Activated naive CD8-positive, alpha-beta T cell treated with anti-CD3 and anti-CD28 coated beads for 36 hours (primary cell): ENCODE results near the gene LIPM. TPM values are rescaled to one million over a fixed set of nuclear protein-coding genes. Genes with fewer than 3 reads are reported as not detected.
"Not testable (repeated sequence)": the region's sequence is repeated elsewhere in the genome, so short reads cannot be mapped to it uniquely, and the experiment has no call there.

Source experiments
- DNase-seq: peaks from one replicate; pipeline ENCODE4 v3.0.0; 2021
- H3K27ac Mint-ChIP-seq: one replicate; pipeline ENCODE4 v1.8.0; 2022; ENCODE audit warnings: mild to moderate bottlenecking, moderate library complexity, mixed read lengths
- H3K27me3 Mint-ChIP-seq: one replicate; pipeline ENCODE4 v1.8.0; 2022; ENCODE audit warnings: mild to moderate bottlenecking, mixed read lengths
- H3K36me3 Mint-ChIP-seq: one replicate; pipeline ENCODE4 v1.8.0; 2021; ENCODE audit warnings: mild to moderate bottlenecking, mixed read lengths
- H3K4me1 Mint-ChIP-seq: one replicate; pipeline ENCODE4 v1.8.0; 2021; ENCODE audit warnings: mixed read lengths
- H3K4me3 Mint-ChIP-seq: one replicate; pipeline ENCODE4 v1.8.0; 2022; ENCODE audit warnings: mild to moderate bottlenecking, moderate library complexity, mixed read lengths
- H3K9me3 Mint-ChIP-seq: one replicate; pipeline ENCODE4 v1.8.0; 2022; ENCODE audit warnings: mixed read lengths
- total RNA-seq, 2 experiments: library from RNA; stranded (reverse); gene quantifications; one replicate each; pipeline ENCODE4 v1.2.3, GENCODE V29; 2021

The LIPM gene
- total RNA-seq, 2 experiments from 2014 or later: not detected

DNA sequence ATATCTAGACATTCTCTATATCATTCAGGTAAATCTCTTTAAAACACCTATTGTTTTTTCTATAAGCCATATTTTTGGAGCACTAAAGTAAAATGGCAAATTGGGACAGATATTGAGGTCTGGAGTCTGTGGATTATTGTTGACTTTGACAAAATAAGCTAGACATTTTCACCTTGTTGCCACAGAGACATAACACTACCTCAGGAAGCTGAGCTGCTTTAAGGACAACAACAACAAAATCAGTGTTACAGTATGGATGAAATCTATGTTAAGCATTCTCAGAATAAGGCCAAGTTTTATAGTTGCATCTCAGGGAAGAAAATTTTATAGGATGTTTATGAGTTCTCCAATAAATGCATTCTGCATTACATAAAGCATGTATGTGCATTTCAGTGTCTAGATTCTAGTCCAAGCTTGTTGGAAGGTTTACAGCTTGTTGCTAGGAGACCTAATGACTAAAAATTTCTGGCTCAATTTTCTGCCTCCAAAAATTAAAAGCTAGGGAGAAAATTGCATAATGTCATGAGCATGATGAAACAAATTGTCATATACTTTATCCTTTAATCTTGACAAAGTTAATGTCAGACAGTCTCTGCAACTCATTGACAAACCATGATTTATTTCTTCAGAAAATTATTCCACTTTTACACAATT is 18.3 kb downstream of the LIPM start:
- H3K9me3 Mint-ChIP-seq: peaks cover 9% of the 10 kb centered on the region
- no peaks in the 10 kb centered on the region for H3K27me3 Mint-ChIP-seq
- no peak overlapping the region for H3K27ac Mint-ChIP-seq
- DNase-seq: no peak
- H3K4me1 Mint-ChIP-seq: peaks cover 17% of the 10 kb centered on the region
- peaks cover 4% of the 10 kb centered on the region for H3K36me3 Mint-ChIP-seq
- H3K4me3 Mint-ChIP-seq: no peak overlapping the region

DNA sequence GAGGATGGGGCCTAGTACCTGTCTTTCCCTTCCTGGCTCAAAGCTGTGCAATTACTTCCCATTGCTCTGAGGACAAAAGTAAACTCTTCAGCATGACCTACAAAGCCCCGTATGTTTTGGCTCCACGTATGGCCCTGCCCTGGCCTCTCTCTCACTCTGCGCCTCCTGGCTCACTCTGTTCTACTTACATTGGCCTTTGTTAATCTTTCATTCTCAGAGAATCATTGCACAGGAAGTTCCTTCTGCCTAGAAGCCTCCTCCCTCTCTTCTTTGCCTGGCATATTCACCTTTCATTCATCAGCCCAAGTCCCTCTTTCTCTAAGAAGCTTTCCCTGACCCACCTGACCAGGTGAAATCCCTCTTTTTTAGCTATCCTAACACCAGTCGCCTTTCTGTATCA is 23.9 kb downstream of the LIPM start:
- Mint-ChIP-seq H3K4me3 (no peak overlapping the region), H3K36me3 (peaks cover 11% of the 10 kb centered on the region)
- no peak for DNase-seq

DNA sequence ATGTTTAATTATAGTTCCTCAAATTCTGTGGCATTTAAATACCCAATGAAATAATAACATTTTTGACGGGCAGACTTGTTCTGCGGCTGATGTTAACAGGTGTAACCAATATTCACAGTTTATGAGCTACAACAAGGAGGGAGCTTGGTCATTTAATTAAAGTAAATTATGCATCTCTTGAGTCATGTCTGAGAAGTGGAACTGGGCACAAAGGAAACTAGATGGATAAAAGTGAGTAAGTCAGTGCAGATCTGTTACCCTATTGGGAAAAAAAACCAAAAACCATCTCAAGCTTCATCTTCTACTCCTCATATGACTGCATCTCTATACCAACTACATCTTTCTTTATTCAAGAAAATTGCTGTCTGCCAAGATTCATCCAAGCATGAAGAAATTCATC is 25.1 kb downstream of the LIPM start:
- no peak overlapping the region for H3K4me3 Mint-ChIP-seq
- H3K9me3 Mint-ChIP-seq: peaks cover 10% of the 10 kb centered on the region
- H3K27me3 Mint-ChIP-seq: no peaks in the 10 kb centered on the region
- H3K27ac Mint-ChIP-seq: no peak overlapping the region
- peaks cover 11% of the 10 kb centered on the region for H3K36me3 Mint-ChIP-seq
- no peak for DNase-seq
- H3K4me1 Mint-ChIP-seq: peaks cover 50% of the 10 kb centered on the region

More for the DNA sequence above, 23.9 kb downstream of the LIPM start:
- peaks cover 45% of the 10 kb centered on the region for H3K4me1 Mint-ChIP-seq
- peak overlapping the region; percentile 69 for H3K27ac Mint-ChIP-seq
- no peaks in the 10 kb centered on the region for H3K27me3 Mint-ChIP-seq
- H3K9me3 Mint-ChIP-seq: peaks cover 10% of the 10 kb centered on the region

DNA sequence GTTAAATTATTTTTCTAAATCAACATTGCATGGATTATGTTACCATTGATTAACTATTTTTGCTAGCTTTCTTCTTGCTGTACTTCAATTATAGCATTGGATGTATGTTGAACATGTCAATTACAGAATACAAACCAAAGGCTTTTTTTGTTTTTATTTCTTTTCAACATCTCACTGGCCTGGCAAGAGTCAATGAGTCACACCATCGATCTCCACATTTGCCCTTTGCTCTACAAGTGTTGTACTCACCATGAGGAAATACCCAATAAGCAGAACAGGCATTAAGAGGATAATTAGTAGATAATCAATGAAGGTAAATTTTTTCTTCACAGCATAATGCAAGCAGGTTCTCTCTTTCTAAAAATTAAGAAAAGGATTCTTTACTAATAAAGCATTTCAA is 25.8 kb downstream of the LIPM start:
- H3K36me3 Mint-ChIP-seq: peaks cover 11% of the 10 kb centered on the region
- no peaks in the 10 kb centered on the region for H3K27me3 Mint-ChIP-seq
- no peak overlapping the region for H3K27ac Mint-ChIP-seq
- peaks cover 50% of the 10 kb centered on the region for H3K4me1 Mint-ChIP-seq
- DNase-seq: no peak
- H3K9me3 Mint-ChIP-seq: peaks cover 6% of the 10 kb centered on the region
- no peak overlapping the region for H3K4me3 Mint-ChIP-seq

DNA sequence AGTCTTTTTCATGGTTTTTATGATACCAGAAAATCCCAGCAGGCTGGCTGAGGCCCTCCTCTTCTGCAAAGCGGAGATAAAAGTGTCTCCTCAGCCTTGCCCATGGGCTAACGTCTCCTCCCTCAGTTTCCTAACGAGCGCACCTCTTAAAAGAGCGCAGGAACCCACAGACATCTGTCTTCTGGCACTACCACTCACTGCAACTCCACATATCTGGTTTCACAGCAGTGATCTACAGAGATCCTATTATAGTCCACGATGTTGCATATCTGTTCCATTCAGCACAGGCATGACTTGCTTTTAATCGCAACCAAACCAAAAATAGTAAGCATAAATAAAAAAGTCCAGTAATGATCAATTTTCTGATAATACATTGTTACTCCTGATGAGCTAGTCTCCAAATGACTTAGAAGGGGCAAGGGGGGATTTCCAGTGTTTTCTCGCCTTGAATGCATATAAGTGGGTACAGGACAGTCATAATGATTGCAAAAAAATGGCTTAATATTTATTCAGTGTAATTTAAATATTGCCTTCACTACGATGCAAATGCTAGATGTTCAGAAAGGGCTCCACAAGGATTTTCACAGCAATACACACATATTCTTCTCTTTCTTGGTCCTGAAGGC is 28.2 kb downstream of the LIPM start:
- peaks cover 1% of the 10 kb centered on the region for H3K9me3 Mint-ChIP-seq
- no peaks in the 10 kb centered on the region for H3K27me3 Mint-ChIP-seq
- peaks cover 7% of the 10 kb centered on the region for H3K36me3 Mint-ChIP-seq
- no peak overlapping the region for H3K27ac Mint-ChIP-seq
- H3K4me1 Mint-ChIP-seq: peaks cover 43% of the 10 kb centered on the region
- no peak overlapping the region for H3K4me3 Mint-ChIP-seq
- DNase-seq: no peak

DNA sequence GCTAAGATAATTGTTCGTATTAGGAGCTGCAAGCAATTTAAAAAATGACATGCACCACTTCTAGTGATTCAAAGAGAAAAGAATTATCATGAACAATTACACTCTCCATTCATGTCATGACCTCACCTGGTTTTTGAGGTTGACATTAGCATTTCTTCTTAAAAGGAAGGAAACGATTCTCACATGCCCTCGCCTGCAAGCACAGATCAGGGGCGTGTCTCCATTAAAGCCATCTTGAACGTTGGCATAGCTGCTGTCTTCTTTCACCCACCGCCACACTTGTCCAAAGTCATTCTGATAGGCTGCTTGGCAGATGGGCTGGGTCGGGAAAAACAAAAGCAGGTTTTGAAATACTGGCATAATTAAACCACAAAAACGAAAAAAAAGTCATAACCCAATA is 29.2 kb downstream of the LIPM start:
- no peak overlapping the region for H3K27ac Mint-ChIP-seq
- peak; percentile 25 for DNase-seq
- peaks cover 3% of the 10 kb centered on the region for H3K36me3 Mint-ChIP-seq
- peaks cover 34% of the 10 kb centered on the region for H3K4me1 Mint-ChIP-seq
- no peaks in the 10 kb centered on the region for H3K27me3 Mint-ChIP-seq
- H3K9me3 Mint-ChIP-seq: peaks cover under 1% of the 10 kb centered on the region
- no peak overlapping the region for H3K4me3 Mint-ChIP-seq

DNA sequence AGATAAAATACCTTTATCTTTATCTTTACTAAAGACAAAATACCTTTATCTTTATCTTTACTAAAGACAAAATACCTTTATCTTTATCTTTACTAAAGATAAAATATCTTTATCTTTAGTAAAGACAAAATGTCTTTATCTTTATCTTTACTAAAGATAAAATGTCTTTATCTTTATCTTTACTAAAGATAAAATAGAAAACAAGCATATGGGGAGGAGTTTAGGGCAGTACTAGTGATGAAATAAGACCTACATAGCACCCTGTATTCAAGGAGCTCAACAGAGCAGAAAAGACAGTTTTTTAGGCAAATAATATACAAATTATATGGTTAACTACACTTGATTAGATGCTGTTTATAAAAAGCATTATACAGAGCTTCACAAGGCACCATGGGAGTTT is 29.8 kb downstream of the LIPM start:
- DNase-seq: no peak
- Mint-ChIP-seq H3K27ac (no peak overlapping the region), H3K9me3 (no peaks in the 10 kb centered on the region), H3K27me3 (no peaks in the 10 kb centered on the region), H3K36me3 (no peaks in the 10 kb centered on the region), H3K4me1 (peaks cover 33% of the 10 kb centered on the region), H3K4me3 (no peak overlapping the region)

DNA sequence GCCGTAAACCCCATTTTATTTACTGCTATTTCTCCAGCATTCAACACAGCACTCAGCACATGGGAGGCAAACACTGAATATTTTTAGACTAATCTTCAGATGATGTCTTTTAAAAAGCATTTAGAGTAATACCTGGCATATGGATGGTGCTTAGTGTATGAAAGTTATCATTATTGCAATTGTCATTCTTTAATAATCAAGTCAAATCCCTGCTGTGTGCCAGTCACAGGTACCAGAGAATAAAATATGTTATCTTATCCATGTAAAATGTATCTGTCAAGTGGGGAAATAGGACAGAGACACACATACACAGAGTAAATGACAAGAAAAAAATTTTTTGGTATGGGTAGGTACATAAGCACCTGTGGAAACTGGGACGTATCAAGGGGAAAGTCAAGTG is 30.6 kb downstream of the LIPM start:
- Mint-ChIP-seq H3K9me3 (no peaks in the 10 kb centered on the region), H3K36me3 (no peaks in the 10 kb centered on the region), H3K4me3 (no peak overlapping the region), H3K27me3 (no peaks in the 10 kb centered on the region), H3K4me1 (peaks cover 28% of the 10 kb centered on the region), H3K27ac (no peak overlapping the region)
- DNase-seq: no peak

DNA sequence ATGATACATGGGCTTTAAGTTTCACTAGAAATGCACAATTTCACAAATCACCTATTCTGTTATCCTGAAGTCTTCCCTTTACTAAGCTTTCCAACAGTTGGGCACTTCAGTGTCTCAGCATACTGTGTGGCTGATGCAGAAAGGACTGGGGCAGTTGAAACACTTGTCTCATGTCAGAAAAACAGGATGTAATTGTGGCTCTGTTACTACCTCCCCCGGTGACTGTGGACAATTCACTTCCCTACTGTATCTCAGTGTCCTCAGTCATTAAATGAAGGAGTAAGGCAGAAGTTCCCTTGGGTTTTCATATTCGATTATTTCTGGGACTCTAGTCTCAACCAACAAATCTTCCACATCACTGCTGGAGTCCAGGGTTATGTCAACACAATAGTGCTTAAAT is 31.2 kb downstream of the LIPM start:
- H3K4me1 Mint-ChIP-seq: peaks cover 22% of the 10 kb centered on the region
- H3K9me3 Mint-ChIP-seq: no peaks in the 10 kb centered on the region
- H3K4me3 Mint-ChIP-seq: no peak overlapping the region
- H3K27me3 Mint-ChIP-seq: no peaks in the 10 kb centered on the region
- DNase-seq: no peak
- H3K36me3 Mint-ChIP-seq: no peaks in the 10 kb centered on the region
- H3K27ac Mint-ChIP-seq: no peak overlapping the region

DNA sequence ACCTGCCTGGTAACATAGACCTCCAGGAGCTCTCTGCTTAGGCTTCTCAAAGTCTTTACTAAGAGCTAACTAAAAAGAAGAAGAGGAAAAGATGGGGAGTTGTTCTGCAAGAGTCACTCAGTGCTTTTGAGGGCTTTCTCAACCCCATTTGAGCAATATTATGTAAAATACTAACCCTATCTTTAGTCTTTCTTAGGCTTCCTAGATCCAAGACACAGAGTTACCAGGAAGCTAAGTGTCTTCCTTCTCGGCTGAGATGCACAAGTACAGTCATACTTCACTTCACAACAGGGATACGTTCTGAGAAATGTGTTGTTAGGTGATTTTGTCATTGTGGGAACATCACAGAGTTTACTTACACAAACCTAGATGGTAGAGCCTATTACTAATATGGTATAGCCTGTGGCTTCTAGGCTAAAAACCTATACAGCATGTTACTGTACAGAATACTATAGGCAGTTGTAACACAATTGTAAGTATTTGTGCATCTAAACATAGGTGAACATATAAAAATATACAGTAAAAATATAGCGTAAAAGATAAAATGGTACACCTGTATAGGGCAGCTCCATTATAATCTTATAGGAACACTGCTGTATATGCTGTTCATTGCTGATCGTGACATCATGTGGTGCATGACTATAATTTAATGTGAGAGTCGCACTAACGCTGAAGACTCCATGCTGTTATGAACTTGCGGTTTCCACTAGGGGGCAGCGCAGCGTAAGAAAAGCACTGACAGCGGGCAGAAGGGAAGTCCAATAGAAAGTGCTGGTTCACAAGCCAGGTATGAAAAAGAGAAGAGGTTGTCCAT is 32.8 kb downstream of the LIPM start:
- H3K4me3 Mint-ChIP-seq: no peak overlapping the region
- H3K4me1 Mint-ChIP-seq: peaks cover 18% of the 10 kb centered on the region
- no peaks in the 10 kb centered on the region for H3K27me3 Mint-ChIP-seq
- DNase-seq: peak; percentile 80
- no peaks in the 10 kb centered on the region for H3K36me3 Mint-ChIP-seq
- H3K27ac Mint-ChIP-seq: no peak overlapping the region
- no peaks in the 10 kb centered on the region for H3K9me3 Mint-ChIP-seq

DNA sequence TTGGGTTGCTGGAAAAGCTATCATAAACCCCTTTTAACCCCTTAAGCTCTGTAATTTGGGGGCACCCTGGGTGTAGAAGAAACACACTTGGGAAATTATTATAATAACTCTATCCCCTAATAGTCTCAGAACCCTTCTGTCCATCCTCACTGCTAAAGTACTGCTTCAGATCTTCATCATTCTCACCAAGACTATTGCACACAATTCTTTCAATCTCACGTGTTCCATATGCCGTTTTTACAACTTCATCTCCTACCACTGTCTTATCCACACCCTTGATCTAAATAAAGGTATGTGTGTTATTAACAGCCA is 33.3 kb downstream of the LIPM start:
- no peak for DNase-seq
- Mint-ChIP-seq H3K4me3 (no peak overlapping the region), H3K27ac (no peak overlapping the region), H3K36me3 (no peaks in the 10 kb centered on the region), H3K4me1 (peaks cover 16% of the 10 kb centered on the region), H3K9me3 (no peaks in the 10 kb centered on the region), H3K27me3 (no peaks in the 10 kb centered on the region)

DNA sequence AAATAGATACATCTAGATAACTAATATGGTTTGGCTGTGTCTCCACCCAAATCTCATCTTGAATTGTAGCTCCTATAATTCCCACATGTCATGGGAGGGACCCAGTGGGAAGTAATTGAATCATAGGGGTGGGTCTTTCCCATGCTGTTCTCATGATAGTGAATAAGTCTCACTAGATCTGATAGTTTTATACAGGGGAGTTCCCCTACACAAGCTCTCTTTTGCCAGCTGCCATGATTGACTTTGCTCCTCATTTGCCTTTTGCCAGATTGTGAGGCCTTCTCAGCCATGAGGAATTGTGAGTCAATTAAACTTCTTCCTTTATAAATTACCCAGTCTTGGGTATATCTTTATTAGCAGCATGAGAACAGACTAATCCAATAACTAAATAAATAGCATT is 35.1 kb downstream of the LIPM start:
- not testable (repeated sequence) for H3K36me3 Mint-ChIP-seq
- peaks cover 16% of the 10 kb centered on the region for H3K4me1 Mint-ChIP-seq

DNA sequence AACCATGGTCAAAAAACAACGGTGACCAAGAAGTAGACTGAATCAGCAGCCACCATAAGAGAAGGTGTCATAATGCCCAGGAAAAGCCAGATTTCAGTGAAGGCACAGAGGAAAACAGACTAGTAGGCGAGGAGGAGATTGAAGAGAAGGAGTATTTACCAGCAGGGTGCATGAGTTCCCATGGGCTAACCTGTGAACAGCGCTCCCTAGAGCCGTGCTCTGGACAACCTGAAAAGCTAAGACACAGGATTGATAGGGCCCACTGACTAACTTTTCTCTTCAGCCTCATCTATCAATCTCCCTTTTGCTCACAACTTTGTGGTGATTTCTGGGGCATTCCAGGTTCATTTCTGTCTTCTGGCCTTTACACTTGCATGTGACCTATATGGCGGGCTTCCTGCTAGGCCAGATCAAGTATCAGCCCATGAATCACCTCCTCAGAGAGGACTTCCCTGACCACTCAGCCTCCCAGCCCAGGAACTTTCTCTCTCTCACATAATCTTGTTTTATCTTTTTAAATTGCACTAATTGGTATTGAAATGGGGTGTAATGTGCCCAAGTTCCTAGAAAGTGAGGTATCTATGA is 36.3 kb downstream of the LIPM start:
- H3K4me3 Mint-ChIP-seq: no peak overlapping the region
- DNase-seq: no peak

More for the DNA sequence above, 35.1 kb downstream of the LIPM start:
- H3K27me3 Mint-ChIP-seq, DNase-seq, H3K4me3 Mint-ChIP-seq, H3K9me3 Mint-ChIP-seq, H3K27ac Mint-ChIP-seq: not testable (repeated sequence)

DNA sequence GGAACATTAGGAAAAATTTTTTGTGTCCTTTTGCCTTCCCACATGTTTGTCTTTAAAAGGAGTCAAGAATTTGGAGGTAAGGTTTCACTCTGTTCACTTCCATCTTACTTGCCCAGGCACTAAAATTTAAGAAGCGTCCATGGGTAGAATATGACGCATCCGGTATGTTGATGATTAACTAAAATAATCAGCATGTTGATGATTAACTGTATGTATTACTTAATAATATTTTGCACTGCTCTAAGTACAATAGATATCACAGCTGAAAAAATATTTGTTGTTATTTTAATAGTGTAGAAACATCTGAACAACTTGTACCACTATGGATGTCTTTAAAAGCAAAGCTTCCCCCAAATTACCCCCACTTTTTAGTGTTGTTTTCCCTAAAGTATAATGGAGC is 37.6 kb downstream of the LIPM start:
- H3K36me3 Mint-ChIP-seq: no peaks in the 10 kb centered on the region
- H3K27me3 Mint-ChIP-seq: peaks cover 6% of the 10 kb centered on the region
- peaks cover 15% of the 10 kb centered on the region for H3K4me1 Mint-ChIP-seq
- H3K4me3 Mint-ChIP-seq: no peak overlapping the region
- DNase-seq: no peak
- H3K27ac Mint-ChIP-seq: no peak overlapping the region
- H3K9me3 Mint-ChIP-seq: no peaks in the 10 kb centered on the region

More for the DNA sequence above, 36.3 kb downstream of the LIPM start:
- H3K36me3 Mint-ChIP-seq: no peaks in the 10 kb centered on the region
- peaks cover 3% of the 10 kb centered on the region for H3K27me3 Mint-ChIP-seq
- H3K4me1 Mint-ChIP-seq: peaks cover 16% of the 10 kb centered on the region
- no peak overlapping the region for H3K27ac Mint-ChIP-seq
- H3K9me3 Mint-ChIP-seq: no peaks in the 10 kb centered on the region

DNA sequence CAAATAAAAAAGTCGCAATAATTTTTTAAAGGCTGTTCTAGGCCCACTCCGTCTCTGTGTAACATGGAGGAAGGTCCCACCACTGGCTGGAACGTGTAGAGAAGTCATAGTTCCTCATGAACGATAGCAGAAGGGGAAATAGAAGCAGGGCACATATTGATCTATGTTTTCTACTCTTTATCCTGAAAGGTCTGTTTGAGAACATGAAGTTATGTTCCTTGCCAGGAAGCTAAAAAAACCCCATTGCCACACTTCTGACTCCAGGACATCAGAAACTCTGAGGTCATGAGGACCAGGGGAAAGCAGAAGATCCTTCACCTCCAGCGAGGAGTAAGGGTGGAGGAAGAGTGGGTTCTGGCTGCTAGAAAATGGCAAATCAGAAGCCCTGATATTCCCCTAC is 38.4 kb downstream of the LIPM start:
- H3K4me3 Mint-ChIP-seq: no peak overlapping the region
- no peaks in the 10 kb centered on the region for H3K9me3 Mint-ChIP-seq
- H3K36me3 Mint-ChIP-seq: no peaks in the 10 kb centered on the region
- H3K27me3 Mint-ChIP-seq: peaks cover 6% of the 10 kb centered on the region
- peaks cover 15% of the 10 kb centered on the region for H3K4me1 Mint-ChIP-seq
- peak overlapping the region; percentile 14 for H3K27ac Mint-ChIP-seq
- DNase-seq: no peak
